ENCODE measurements around the gene PPP1R3D. TPM values are rescaled to one million over a fixed set of nuclear protein-coding genes. Genes with fewer than 3 reads are reported as not detected.

Gene PPP1R3D
- total RNA-seq, 2 donors from 2014 or later = 3.9 to 6.1 TPM

GRCh38 chr20:59972037-59972801 is 32.1 kb upstream of the PPP1R3D start:
- peaks cover 5% of the 10 kb centered on the region for H3K27me3 Mint-ChIP-seq (ENCODE audit: insufficient read depth)
- H3K27ac Mint-ChIP-seq = no peak overlapping the region
- no peaks in the 10 kb centered on the region for H3K9me3 ChIP-seq (ENCODE audit: control insufficient read depth, low read length)
- H3K36me3 ChIP-seq (ENCODE audit: control insufficient read depth, insufficient read depth, low read length) = no peaks in the 10 kb centered on the region
- no peaks in the 10 kb centered on the region for H3K9me3 Mint-ChIP-seq
- no peaks in the 10 kb centered on the region for H3K4me1 ChIP-seq (ENCODE audit: control insufficient read depth, insufficient read depth, low read length)
- H3K9ac ChIP-seq (ENCODE audit: extremely low read depth, low read length, poor library complexity, severe bottlenecking) = no peak overlapping the region
- H3K27me3 ChIP-seq (ENCODE audit: control insufficient read depth, insufficient read depth, low read length, poor library complexity, severe bottlenecking) = no peaks in the 10 kb centered on the region
- DNase-seq = no peak
- TF ChIP-seq CTCF (conservative IDR thresholded peaks at IDR 0.05) = no peak
- H3K4me3 ChIP-seq (ENCODE audit: low read length) = no peak overlapping the region
- no peaks in the 10 kb centered on the region for H3K36me3 Mint-ChIP-seq (ENCODE audit: low read depth)
- no peak overlapping the region for H3K27ac ChIP-seq (ENCODE audit: low read depth, low read length)
- H3K4me3 Mint-ChIP-seq = no peak overlapping the region
- no peaks in the 10 kb centered on the region for H3K4me1 Mint-ChIP-seq
- 93 to 95% methylated on average over 9 to 12 of the region's 12 CpGs for WGBS, 2 experiments (ENCODE audit: insufficient coverage in 1 of 2, insufficient read length in 1 of 2)

GRCh38 chr20:59971428-59971827 is 31.3 kb upstream of the PPP1R3D start:
- Histone ChIP-seq H3K4me1 (ENCODE audit: control insufficient read depth, insufficient read depth, low read length) (no peaks in the 10 kb centered on the region), H3K9ac (ENCODE audit: extremely low read depth, low read length, poor library complexity, severe bottlenecking) (no peak overlapping the region), H3K27ac (ENCODE audit: low read depth, low read length) (no peak overlapping the region), H3K27me3 (ENCODE audit: control insufficient read depth, insufficient read depth, low read length, poor library complexity, severe bottlenecking) (no peaks in the 10 kb centered on the region), H3K36me3 (ENCODE audit: control insufficient read depth, insufficient read depth, low read length) (no peaks in the 10 kb centered on the region), H3K4me3 (ENCODE audit: low read length) (no peak overlapping the region), H3K9me3 (ENCODE audit: control insufficient read depth, low read length) (no peaks in the 10 kb centered on the region)
- no peak for DNase-seq
- no peak for TF ChIP-seq CTCF (conservative IDR thresholded peaks at IDR 0.05)
- no peaks in the 10 kb centered on the region for H3K9me3 Mint-ChIP-seq
- H3K27ac Mint-ChIP-seq = no peak overlapping the region
- no peaks in the 10 kb centered on the region for H3K4me1 Mint-ChIP-seq
- H3K4me3 Mint-ChIP-seq = no peak overlapping the region
- H3K27me3 Mint-ChIP-seq (ENCODE audit: insufficient read depth) = peaks cover 8% of the 10 kb centered on the region
- WGBS, 2 experiments (ENCODE audit: insufficient coverage in 1 of 2, insufficient read length in 1 of 2) = 91% methylated on average over 1 of the region's 1 CpG; no CpG with 5 or more reads in 1 of the 2 experiments
- no peaks in the 10 kb centered on the region for H3K36me3 Mint-ChIP-seq (ENCODE audit: low read depth)

DNA sequence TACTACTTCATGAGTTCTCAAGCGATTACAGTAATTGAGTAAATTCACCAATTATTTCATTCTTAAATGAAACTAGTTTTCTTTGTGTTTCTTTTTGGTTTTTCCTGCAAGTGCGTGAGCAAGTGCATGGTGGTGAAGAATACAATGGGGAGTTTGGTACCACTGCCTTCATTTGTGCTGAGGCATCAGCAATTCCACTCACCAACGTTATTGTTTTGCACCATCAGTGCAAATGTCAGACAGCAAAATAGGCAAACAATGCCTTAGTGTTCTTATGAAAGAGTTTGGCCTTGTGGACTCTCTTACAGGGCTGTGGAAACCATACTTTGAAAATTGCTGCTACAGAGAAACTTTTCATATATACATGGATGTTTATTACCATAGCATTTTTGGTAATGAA is 26.3 kb upstream of the PPP1R3D start:
- 97 to 100% methylated on average over 2 to 3 of the region's 3 CpGs for WGBS, 2 experiments (ENCODE audit: insufficient coverage in 1 of 2, insufficient read length in 1 of 2)
- no peak overlapping the region for H3K4me3 Mint-ChIP-seq

More for the DNA sequence above, 26.3 kb upstream of the PPP1R3D start:
- H3K4me1 ChIP-seq (ENCODE audit: control insufficient read depth, insufficient read depth, low read length) = no peaks in the 10 kb centered on the region
- Mint-ChIP-seq H3K27ac (no peak overlapping the region), H3K9me3 (no peaks in the 10 kb centered on the region), H3K27me3 (ENCODE audit: insufficient read depth) (peaks cover 32% of the 10 kb centered on the region), H3K36me3 (ENCODE audit: low read depth) (no peaks in the 10 kb centered on the region), H3K4me1 (no peaks in the 10 kb centered on the region)
- H3K9ac ChIP-seq (ENCODE audit: extremely low read depth, low read length, poor library complexity, severe bottlenecking) = no peak overlapping the region
- H3K36me3 ChIP-seq (ENCODE audit: control insufficient read depth, insufficient read depth, low read length) = no peaks in the 10 kb centered on the region
- no peak for DNase-seq
- no peak overlapping the region for H3K4me3 ChIP-seq (ENCODE audit: low read length)
- H3K27me3 ChIP-seq (ENCODE audit: control insufficient read depth, insufficient read depth, low read length, poor library complexity, severe bottlenecking) = peaks cover 15% of the 10 kb centered on the region
- no peak overlapping the region for H3K27ac ChIP-seq (ENCODE audit: low read depth, low read length)
- H3K9me3 ChIP-seq (ENCODE audit: control insufficient read depth, low read length) = no peaks in the 10 kb centered on the region
- no peak for TF ChIP-seq CTCF (conservative IDR thresholded peaks at IDR 0.05)

Data from endodermal cell (in vitro differentiated cells).